Measurements from ENCODE around the gene TMEM109.

GRCh38 chr11:60866911-60867870 lies 46.8 kb upstream of the TMEM109 start, which contains the start of gene ZP1:
- TF ChIP-seq POLR2A (IDR thresholded peaks at IDR 0.05; ENCODE audit: low read length) (no peak), GATA1 (IDR thresholded peaks at IDR 0.05; ENCODE audit: low read depth, low read length) (no peak)
